ENCODE measurements around the gene METTL8.

METTL8 gene

GRCh38 chr2:171323971-171324528, 109.7 kb downstream of the METTL8 start:
- no peak for TF ChIP-seq CTCF (IDR thresholded peaks at IDR 0.05)
- no peak for TF ChIP-seq ZFX (IDR thresholded peaks at IDR 0.05; ENCODE audit: borderline replicate concordance)

GRCh38 chr2:171322928-171323327, 110.9 kb downstream of the METTL8 start:
- H3K27ac ChIP-seq = no peak overlapping the region
- TF ChIP-seq CTCF (IDR thresholded peaks at IDR 0.05) (no peak), ZFX (IDR thresholded peaks at IDR 0.05; ENCODE audit: borderline replicate concordance) (no peak)

More at GRCh38 chr2:171323971-171324528, 109.7 kb downstream of the METTL8 start:
- H3K27ac ChIP-seq = no peak overlapping the region

- H3K27ac ChIP-seq = no peak overlapping the region
Measured at GRCh38 chr2:171320731-171321130, 113.1 kb downstream of the METTL8 start.

GRCh38 chr2:171320208-171320621, 113.6 kb downstream of the METTL8 start:
- H3K27ac ChIP-seq = no peak overlapping the region

More at GRCh38 chr2:171320731-171321130, 113.1 kb downstream of the METTL8 start:
- TF ChIP-seq CTCF (IDR thresholded peaks at IDR 0.05) = no peak
- TF ChIP-seq ZFX (IDR thresholded peaks at IDR 0.05; ENCODE audit: borderline replicate concordance) = no peak

GRCh38 chr2:171319164-171319810, 114.5 kb downstream of the METTL8 start:
- H3K27ac ChIP-seq = no peak overlapping the region
- no peak for TF ChIP-seq ZFX (IDR thresholded peaks at IDR 0.05; ENCODE audit: borderline replicate concordance)
- no peak for TF ChIP-seq CTCF (IDR thresholded peaks at IDR 0.05)

More at GRCh38 chr2:171320208-171320621, 113.6 kb downstream of the METTL8 start:
- TF ChIP-seq CTCF (IDR thresholded peaks at IDR 0.05) (no peak), ZFX (IDR thresholded peaks at IDR 0.05; ENCODE audit: borderline replicate concordance) (no peak)

- TF ChIP-seq ZFX (IDR thresholded peaks at IDR 0.05; ENCODE audit: borderline replicate concordance) (no peak), CTCF (IDR thresholded peaks at IDR 0.05) (no peak)
- H3K27ac ChIP-seq = no peak overlapping the region
Measured at GRCh38 chr2:171318463-171318934, 115.3 kb downstream of the METTL8 start.

- TF ChIP-seq ZFX (IDR thresholded peaks at IDR 0.05; ENCODE audit: borderline replicate concordance) (no peak), CTCF (IDR thresholded peaks at IDR 0.05) (no peak)
- H3K27ac ChIP-seq = no peak overlapping the region
Measured at GRCh38 chr2:171317492-171318125, 116.2 kb downstream of the METTL8 start.

Measured in 22Rv1 (cell line).